Astrocyte (in vitro differentiated cells and primary cell): ENCODE results near the gene UST. TPM values are rescaled to one million over a fixed set of nuclear protein-coding genes. Genes with fewer than 3 reads are reported as not detected.

Source experiments
- DNase-seq: peaks from one replicate; pipeline ENCODE4 v3.0.0-alpha.2; 2010; ENCODE audit warnings: low read depth
- FAIRE-seq: peaks from 2 replicates; lab custom pipeline; 2011; peaks lifted over from hg19 to GRCh38; lab: Jason Lieb, UNC
- H2AFZ ChIP-seq: 2 replicates; pipeline ENCODE4 v1.6.0; 2012; ENCODE audit warnings: low read depth, low read length, inconsistent platforms
- H3K27ac ChIP-seq: 2 replicates; pipeline ENCODE4 v1.5.1; 2011; ENCODE audit warnings: low read depth, low read length, inconsistent platforms
- H3K27me3 ChIP-seq: 2 replicates; pipeline ENCODE4 v1.6.0; 2011; ENCODE audit warnings: low read length, inconsistent platforms; ENCODE audit not compliant: insufficient read depth
- H3K36me3 ChIP-seq: 2 replicates; pipeline ENCODE4 v1.5.1; 2011; ENCODE audit warnings: low read length, inconsistent platforms; ENCODE audit not compliant: insufficient read depth
- H3K4me1 ChIP-seq: 2 replicates; pipeline ENCODE4 v1.5.1; 2011; ENCODE audit warnings: low read length, inconsistent platforms; ENCODE audit not compliant: insufficient read depth
- H3K4me2 ChIP-seq: 2 replicates; pipeline ENCODE4 v1.6.0; 2012; ENCODE audit warnings: low read length, inconsistent platforms
- H3K4me3 ChIP-seq: 2 replicates; pipeline ENCODE4 v1.5.1; 2011; ENCODE audit warnings: low read depth, mild to moderate bottlenecking, low read length, inconsistent platforms; ENCODE audit not compliant: insufficient read depth
- H3K79me2 ChIP-seq: 2 replicates; pipeline ENCODE4 v1.6.0; 2012; ENCODE audit warnings: mild to moderate bottlenecking, low read length, inconsistent platforms; ENCODE audit not compliant: insufficient read depth
- H3K9ac ChIP-seq: 2 replicates; pipeline ENCODE4 v1.6.0; 2012; ENCODE audit warnings: mild to moderate bottlenecking, low read length, inconsistent platforms
- H3K9me3 ChIP-seq: 2 replicates; pipeline ENCODE4 v1.5.1; 2012; ENCODE audit warnings: low read depth, mild to moderate bottlenecking, low read length, inconsistent platforms; ENCODE audit not compliant: insufficient read depth
- H4K20me1 ChIP-seq: 2 replicates; pipeline ENCODE4 v1.6.0; 2012; ENCODE audit warnings: low read length, inconsistent platforms; ENCODE audit not compliant: insufficient read depth
- H3K27ac Mint-ChIP-seq: one replicate; pipeline ENCODE4 v1.8.0; 2021; ENCODE audit warnings: mild to moderate bottlenecking, mixed read lengths; ENCODE audit not compliant: unreplicated experiment
- H3K27me3 Mint-ChIP-seq: one replicate; pipeline ENCODE4 v1.8.0; 2021; ENCODE audit warnings: low read depth, mixed read lengths; ENCODE audit not compliant: unreplicated experiment
- H3K36me3 Mint-ChIP-seq: one replicate; pipeline ENCODE4 v1.8.0; 2021; ENCODE audit warnings: low read depth, mixed read lengths; ENCODE audit not compliant: unreplicated experiment
- H3K4me1 Mint-ChIP-seq: one replicate; pipeline ENCODE4 v1.8.0; 2021; ENCODE audit warnings: low read depth, mixed read lengths; ENCODE audit not compliant: unreplicated experiment
- H3K4me3 Mint-ChIP-seq: one replicate; pipeline ENCODE4 v1.8.0; 2021; ENCODE audit warnings: mild to moderate bottlenecking, moderate library complexity, mixed read lengths; ENCODE audit not compliant: unreplicated experiment
- H3K9me3 Mint-ChIP-seq: one replicate; pipeline ENCODE4 v1.8.0; 2021; ENCODE audit warnings: mild to moderate bottlenecking, mixed read lengths; ENCODE audit not compliant: unreplicated experiment
- EZH2 ChIP-seq: IDR thresholded peaks from 2 replicates; pipeline ENCODE4 v1.6.1; 2012; ENCODE audit warnings: mild to moderate bottlenecking, low read length, inconsistent platforms; ENCODE audit not compliant: insufficient read depth
- total RNA-seq: library from RNA; stranded (reverse); gene quantifications from 2 replicates; pipeline ENCODE4 v1.2.1, GENCODE V29; 2021
- TF ChIP-seq, protein P1 (sequence below): IDR thresholded peaks from 2 replicates; pipeline ENCODE4 v1.5.1; 2011; ENCODE audit warnings: low read depth, mild to moderate bottlenecking, inconsistent platforms, low read length, moderate library complexity; ENCODE audit not compliant: insufficient read depth

The UST gene
- total RNA-seq, 1 donor from 2014 or later: 15.3 TPM

DNA sequence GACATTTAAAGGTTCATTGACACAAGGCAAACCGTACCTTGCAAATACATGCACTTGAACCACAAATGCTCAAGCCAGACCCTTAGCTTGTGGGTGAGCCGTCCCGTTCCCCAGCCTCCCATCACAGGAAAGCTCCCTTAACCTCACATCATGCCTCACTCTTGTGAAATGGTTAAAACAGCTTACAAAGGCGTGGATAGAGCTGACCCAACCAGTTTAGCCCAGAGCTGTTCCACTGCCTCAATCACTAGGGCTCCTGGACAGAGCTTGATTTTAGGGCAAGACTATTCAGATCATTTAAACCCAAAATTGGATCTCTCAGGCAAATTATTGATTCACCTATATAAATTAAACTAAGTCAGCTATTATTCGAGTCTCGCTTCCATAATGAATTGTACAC, 341.1 kb downstream of the UST start:
- Histone ChIP-seq H3K4me1 (no peaks in the 10 kb centered on the region), H3K9me3 (no peaks in the 10 kb centered on the region), H3K9ac (no peak overlapping the region), H3K79me2 (no peaks in the 10 kb centered on the region), H3K4me2 (no peak overlapping the region), H3K27me3 (no peaks in the 10 kb centered on the region), H3K36me3 (no peaks in the 10 kb centered on the region), H3K27ac (no peak overlapping the region), H2AFZ (no peak overlapping the region), H4K20me1 (no peaks in the 10 kb centered on the region), H3K4me3 (no peak overlapping the region)
- peaks cover 1% of the 10 kb centered on the region for H3K27me3 Mint-ChIP-seq
- H3K27ac Mint-ChIP-seq: no peak overlapping the region
- no peak for DNase-seq
- H3K9me3 Mint-ChIP-seq: no peaks in the 10 kb centered on the region
- no peak overlapping the region for H3K4me3 Mint-ChIP-seq
- H3K4me1 Mint-ChIP-seq: peaks cover 2% of the 10 kb centered on the region
- no peak for FAIRE-seq
- no peak for TF ChIP-seq EZH2
- TF ChIP-seq, protein P1, sequence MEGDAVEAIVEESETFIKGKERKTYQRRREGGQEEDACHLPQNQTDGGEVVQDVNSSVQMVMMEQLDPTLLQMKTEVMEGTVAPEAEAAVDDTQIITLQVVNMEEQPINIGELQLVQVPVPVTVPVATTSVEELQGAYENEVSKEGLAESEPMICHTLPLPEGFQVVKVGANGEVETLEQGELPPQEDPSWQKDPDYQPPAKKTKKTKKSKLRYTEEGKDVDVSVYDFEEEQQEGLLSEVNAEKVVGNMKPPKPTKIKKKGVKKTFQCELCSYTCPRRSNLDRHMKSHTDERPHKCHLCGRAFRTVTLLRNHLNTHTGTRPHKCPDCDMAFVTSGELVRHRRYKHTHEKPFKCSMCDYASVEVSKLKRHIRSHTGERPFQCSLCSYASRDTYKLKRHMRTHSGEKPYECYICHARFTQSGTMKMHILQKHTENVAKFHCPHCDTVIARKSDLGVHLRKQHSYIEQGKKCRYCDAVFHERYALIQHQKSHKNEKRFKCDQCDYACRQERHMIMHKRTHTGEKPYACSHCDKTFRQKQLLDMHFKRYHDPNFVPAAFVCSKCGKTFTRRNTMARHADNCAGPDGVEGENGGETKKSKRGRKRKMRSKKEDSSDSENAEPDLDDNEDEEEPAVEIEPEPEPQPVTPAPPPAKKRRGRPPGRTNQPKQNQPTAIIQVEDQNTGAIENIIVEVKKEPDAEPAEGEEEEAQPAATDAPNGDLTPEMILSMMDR: no peak
- H3K36me3 Mint-ChIP-seq: no peaks in the 10 kb centered on the region

DNA sequence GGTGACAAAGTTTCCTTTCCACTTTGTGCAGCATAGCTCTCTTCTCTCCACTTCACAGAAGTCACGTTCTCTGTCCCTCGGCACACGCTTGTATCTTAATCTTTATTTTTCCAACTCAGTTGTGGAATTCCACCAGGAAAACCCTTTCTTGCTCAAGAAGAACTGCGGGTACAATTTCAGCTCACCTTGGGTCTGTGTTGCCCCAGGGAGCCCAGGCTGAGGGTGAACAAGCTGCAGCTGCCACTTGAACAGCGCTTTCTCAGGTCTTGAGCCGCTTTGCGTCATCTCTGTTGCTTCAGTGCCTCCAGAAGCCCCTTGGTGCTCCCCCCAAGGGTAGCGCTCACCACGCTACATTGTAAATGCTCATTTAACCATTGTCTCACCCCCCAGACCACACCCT, 341.5 kb downstream of the UST start:
- Mint-ChIP-seq H3K4me3 (no peak overlapping the region), H3K27ac (no peak overlapping the region), H3K27me3 (peaks cover 1% of the 10 kb centered on the region), H3K9me3 (no peaks in the 10 kb centered on the region), H3K36me3 (no peaks in the 10 kb centered on the region), H3K4me1 (peaks cover 5% of the 10 kb centered on the region)
- H3K4me3 ChIP-seq: no peak overlapping the region
- H3K9ac ChIP-seq: no peak overlapping the region
- no peak overlapping the region for H3K27ac ChIP-seq
- H3K36me3 ChIP-seq: no peaks in the 10 kb centered on the region
- peaks cover 2% of the 10 kb centered on the region for H3K4me1 ChIP-seq
- no peak for DNase-seq
- H3K27me3 ChIP-seq: no peaks in the 10 kb centered on the region
- TF ChIP-seq EZH2: no peak
- TF ChIP-seq, protein P1: no peak
- no peaks in the 10 kb centered on the region for H4K20me1 ChIP-seq
- H3K4me2 ChIP-seq: no peak overlapping the region
- H3K79me2 ChIP-seq: no peaks in the 10 kb centered on the region
- H2AFZ ChIP-seq: no peak overlapping the region
- H3K9me3 ChIP-seq: no peaks in the 10 kb centered on the region
- no peak for FAIRE-seq

DNA sequence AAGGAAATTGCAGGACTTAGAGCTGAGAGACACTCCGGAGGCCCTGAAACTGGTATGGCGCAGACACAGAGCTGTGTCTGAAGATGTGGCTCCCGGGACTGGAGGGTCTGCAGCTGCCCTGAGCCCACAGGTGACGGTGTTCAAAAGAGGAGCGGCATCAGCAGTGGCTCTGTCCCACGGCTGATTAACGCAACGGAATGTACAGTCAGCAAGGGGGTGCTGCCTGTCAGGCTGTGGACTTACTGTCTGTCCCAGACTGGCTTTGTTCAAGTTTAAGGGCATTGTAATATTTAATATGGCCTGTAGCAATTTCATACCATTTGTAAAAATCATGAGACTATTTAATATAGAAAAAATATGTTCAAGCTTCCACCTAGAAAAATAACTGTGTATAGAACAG, 342.7 kb downstream of the UST start:
- H3K27me3 ChIP-seq: no peaks in the 10 kb centered on the region
- no peak overlapping the region for H3K4me2 ChIP-seq
- H3K27ac Mint-ChIP-seq: no peak overlapping the region
- H3K9me3 ChIP-seq: no peaks in the 10 kb centered on the region
- FAIRE-seq (no peak), DNase-seq (no peak)
- H3K27ac ChIP-seq: no peak overlapping the region
- no peak overlapping the region for H3K4me3 ChIP-seq
- H3K9ac ChIP-seq: no peak overlapping the region
- no peak for TF ChIP-seq EZH2
- TF ChIP-seq, protein P1: no peak
- H3K27me3 Mint-ChIP-seq: peaks cover 1% of the 10 kb centered on the region
- H3K4me1 ChIP-seq: peaks cover 14% of the 10 kb centered on the region
- H3K4me1 Mint-ChIP-seq: peaks cover 17% of the 10 kb centered on the region
- no peak overlapping the region for H3K4me3 Mint-ChIP-seq
- no peaks in the 10 kb centered on the region for H3K9me3 Mint-ChIP-seq
- no peaks in the 10 kb centered on the region for H3K36me3 Mint-ChIP-seq
- H4K20me1 ChIP-seq: peaks cover 4% of the 10 kb centered on the region
- H3K79me2 ChIP-seq: no peaks in the 10 kb centered on the region
- no peak overlapping the region for H2AFZ ChIP-seq
- no peaks in the 10 kb centered on the region for H3K36me3 ChIP-seq
